ENCODE data around the gene ANKRD18A. TPM values are rescaled to one million over a fixed set of nuclear protein-coding genes. Genes with fewer than 3 reads are reported as not detected.
A peak's percentile ranks its signal among the peaks of the same experiment; 100 is the strongest.

ANKRD18A gene
- under 1 TPM; 0.09 to 0.14 TPM for total RNA-seq
- long read RNA-seq, donor 1, result 0 reads
- long read RNA-seq, donor 2, result 0 reads

DNA sequence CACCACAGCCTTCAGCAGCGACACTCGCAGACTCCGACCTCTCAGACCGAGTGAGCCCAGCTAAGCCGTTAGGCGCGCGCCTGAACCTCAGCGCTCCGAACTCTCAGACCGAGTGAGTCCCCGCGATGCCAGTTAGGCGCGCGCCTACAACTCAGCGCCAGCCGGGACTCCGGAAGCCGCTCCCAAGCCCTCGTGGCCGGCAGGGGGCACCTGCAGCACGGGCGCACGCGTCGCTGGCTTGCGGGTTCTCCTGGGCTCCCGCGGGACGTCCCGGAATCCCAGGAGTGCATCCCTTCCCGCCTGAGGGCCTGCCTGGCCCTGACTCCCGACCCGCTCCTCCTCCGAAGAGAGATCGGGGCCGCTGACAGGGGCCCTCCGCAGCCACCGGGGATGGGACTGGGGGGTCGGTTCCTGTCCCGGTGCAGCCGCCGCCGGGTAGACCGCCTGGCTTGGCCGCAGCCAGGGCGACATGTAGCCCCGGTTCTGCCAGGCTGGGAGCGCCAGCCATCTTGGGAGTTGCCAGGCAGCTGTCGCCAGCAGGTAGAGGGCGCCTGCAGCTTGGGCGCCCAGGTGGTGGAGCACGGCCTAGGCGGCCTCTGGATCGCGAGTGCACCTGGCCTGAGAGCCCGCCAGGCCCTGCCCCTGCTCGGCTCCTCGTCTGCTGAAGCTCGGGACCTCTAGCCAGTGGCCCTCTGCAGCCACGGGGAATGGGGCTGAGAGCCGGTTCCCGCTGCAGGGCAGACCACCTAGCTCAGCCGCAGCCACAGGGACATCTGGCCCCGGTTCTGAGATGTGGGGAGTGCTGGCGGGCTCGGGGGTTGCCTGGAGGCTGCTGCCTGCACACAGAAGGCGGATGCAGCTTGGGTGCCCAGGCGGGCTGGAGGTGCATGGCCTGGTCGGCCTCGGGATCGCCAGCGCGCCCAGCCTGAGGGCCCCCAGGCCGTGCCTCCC, at the start of gene ANKRD18A:
ANKRD18A (minus strand) TSS at position 114 of the 951 bp plus-strand sequence. CDS start 311 bp downstream, outside the sequence.
- intact Hi-C loops (cut with DNase I), result no loop called here
- DNase-seq (ENCODE audit: low spot score), result peak; percentile 85

- DNase-seq (ENCODE audit: low spot score), result no peak
- intact Hi-C loops (cut with DNase I), result no loop called here
Measured at GRCh38 chr9:38668791-38669466, 48.5 kb upstream of the ANKRD18A start.

DNA sequence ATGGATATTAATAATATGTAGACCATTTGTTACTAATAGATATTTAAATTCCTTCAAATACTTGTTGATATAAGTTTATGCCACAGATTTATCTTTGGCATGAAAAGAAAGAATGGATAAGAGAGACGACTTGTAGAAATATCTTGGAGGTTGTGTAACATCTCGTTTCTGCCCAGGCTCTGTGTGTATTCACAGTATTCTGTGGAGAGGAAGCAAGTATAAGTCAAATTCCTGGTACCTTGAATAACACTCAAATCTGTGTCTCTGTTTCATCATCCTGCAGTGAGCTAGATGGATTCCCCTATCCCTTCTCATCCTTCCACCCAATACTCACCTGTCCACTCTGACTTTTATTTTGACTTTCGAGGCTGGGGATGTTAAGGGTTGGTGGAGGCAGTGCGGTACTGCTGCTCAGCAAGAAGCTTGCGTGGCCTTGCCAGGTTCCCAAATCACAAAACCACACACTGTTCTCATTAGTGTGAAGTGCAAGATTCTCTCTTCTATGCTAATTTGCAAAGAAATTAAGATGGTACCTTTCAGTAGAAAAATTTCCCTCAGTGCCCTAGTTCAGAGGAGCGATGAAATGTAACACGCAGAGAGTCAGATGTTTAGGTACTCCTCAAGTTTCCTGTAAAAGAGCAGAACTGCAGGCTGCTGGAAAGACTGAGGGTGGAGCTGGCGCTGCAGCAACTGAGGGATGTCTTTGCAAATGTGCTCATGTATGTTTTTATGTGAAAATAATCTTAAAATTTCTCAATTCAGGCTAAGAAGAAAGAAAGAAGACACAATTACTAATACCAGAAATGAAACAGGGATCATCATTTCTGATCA, 42.6 kb upstream of the ANKRD18A start:
- DNase-seq (ENCODE audit: low spot score), result no peak
- intact Hi-C loops (cut with DNase I), result no loop called here

GRCh38 chr9:38659538-38659937, 39.1 kb upstream of the ANKRD18A start:
- intact Hi-C loops (cut with DNase I), result no loop called here

DNA sequence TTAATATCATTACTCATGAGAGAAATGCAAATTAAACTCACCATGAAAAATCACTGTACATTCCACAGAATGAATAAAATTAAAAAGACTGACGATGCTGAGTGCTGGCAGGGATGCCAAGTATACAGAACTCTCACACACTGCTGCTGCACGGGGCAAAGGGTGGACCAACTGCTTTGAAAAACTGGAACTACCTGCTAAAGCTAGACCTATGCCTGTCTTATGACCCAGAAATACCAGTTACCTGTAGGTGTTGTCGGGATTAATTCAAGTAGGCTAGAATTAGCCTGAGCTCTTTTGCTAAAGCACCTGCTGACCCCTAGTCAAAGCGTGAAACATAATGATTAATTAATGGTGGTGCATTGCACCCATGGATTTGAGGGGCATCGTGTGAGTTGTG, 36.5 kb upstream of the ANKRD18A start:
- no peak for DNase-seq (ENCODE audit: low spot score)
- intact Hi-C loops (cut with DNase I), result no loop called here

More at GRCh38 chr9:38659538-38659937, 39.1 kb upstream of the ANKRD18A start:
- DNase-seq (ENCODE audit: low spot score), result no peak

DNA sequence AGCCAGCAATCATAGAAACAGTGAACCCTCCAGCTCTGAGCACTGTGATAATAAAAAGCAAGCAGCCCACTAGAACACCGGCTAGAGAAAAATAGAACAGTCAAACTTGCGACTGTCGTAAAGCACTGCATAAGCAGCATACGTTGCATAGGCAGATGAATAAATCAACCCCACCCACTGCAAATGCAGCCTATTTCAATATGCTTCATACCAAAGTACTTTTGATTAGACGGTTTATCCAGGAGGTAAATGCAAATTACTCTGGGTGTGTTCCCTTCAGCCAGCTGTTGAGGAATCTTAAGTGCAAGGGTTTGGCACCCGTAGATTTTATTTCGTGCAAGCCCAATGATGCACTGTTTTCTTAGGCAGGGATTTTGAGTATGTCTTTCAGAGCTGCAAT, 32.1 kb upstream of the ANKRD18A start:
- intact Hi-C loops (cut with DNase I), result no loop called here
- no peak for DNase-seq (ENCODE audit: low spot score)

GRCh38 chr9:38652044-38652443, 31.6 kb upstream of the ANKRD18A start:
- intact Hi-C loops (cut with DNase I), result no loop called here
- DNase-seq (ENCODE audit: low spot score), result no peak

GRCh38 chr9:38651400-38652042, 31.1 kb upstream of the ANKRD18A start:
- intact Hi-C loops (cut with DNase I), result no loop called here
- no peak for DNase-seq (ENCODE audit: low spot score)

DNA sequence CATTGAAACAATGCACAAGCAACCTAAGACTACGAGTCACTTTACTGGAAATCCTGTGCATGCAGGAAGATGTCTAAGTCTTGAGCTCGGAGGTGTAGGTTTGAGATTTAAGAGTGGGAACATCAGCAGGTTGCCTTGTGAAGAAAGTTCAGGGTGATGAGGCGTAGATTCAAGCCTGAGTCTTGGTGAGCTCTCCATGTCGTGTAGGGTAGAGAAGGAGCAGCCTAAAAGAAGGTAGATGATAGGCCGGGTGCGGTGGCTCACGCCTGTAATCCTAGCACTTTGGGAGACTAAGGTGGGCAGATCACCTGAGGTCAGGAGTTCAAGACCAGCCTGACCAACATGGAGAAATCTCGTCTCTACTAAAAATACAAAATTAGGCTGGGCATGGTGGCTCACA, 30.2 kb upstream of the ANKRD18A start:
- intact Hi-C loops (cut with DNase I), result no loop called here
- no peak for DNase-seq (ENCODE audit: low spot score)

DNA sequence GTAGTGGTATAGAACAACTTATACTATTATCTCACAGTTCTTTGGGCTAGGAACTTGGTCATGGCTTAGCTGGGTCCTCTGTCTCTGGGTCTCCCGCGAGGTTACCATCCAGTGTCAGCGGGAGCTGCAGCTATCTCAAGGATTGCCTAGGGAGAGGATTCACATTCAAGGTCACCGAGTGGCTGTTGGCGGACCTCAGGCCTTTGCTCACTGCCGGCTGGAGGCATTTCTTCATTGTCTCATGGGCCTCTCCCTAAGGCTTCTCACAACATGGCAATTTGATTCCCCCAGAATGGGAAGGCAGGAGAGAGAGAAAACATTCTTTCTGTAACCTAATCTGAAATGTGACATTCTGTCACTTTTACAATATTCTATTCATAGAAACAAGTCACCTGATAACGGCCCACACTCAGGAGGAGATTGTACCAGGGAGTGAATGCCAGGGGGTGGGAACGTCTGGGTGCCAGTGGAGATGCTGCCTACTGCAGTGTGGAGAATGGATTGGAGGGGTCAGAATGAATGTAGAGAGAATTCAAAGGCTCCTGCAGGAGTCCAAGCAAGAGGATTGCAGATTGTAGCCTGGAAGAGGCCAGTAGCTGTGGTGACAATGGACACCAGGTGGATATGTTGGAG, 29.5 kb upstream of the ANKRD18A start:
- no peak for DNase-seq (ENCODE audit: low spot score)
- intact Hi-C loops (cut with DNase I), result loop anchor here in 1 of 2 donors (10.0 kb wide), 1 partner anchor 55 kb away; no protein-coding TSS in a partner anchor

GRCh38 chr9:38644601-38645000, 24.2 kb upstream of the ANKRD18A start:
- intact Hi-C loops (cut with DNase I), result loop anchor here in 1 of 2 donors (10.0 kb wide), 1 partner anchor 60 kb away; no protein-coding TSS in a partner anchor
- DNase-seq (ENCODE audit: low spot score), result no peak

DNA sequence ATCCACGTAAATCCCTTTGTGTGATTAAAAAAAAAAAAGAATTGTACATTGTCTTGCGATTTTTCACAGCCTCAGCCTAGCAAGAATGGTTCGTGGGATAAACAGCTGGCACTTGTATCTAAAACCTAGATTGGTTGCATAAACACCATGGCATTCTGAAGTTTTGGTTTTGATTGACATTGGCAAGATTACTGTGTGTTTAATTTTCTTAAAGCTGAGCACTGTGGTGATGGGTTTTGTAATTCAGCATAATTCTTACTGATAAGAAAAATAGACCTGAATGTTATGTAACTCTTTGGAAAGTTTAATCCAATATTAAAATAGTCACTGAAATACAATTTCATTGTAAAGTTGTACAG, 23.4 kb upstream of the ANKRD18A start:
- intact Hi-C loops (cut with DNase I), result loop anchor here in 1 of 2 donors (10.0 kb wide), 1 partner anchor 61 kb away; no protein-coding TSS in a partner anchor
- no peak for DNase-seq (ENCODE audit: low spot score)

- intact Hi-C loops (cut with DNase I), result loop anchor here in 1 of 2 donors (10.0 kb wide), 1 partner anchor 62 kb away; no protein-coding TSS in a partner anchor
- no peak for DNase-seq (ENCODE audit: low spot score)
Measured at GRCh38 chr9:38642951-38643814, 22.8 kb upstream of the ANKRD18A start.

GRCh38 chr9:38641985-38642864, 21.8 kb upstream of the ANKRD18A start:
- intact Hi-C loops (cut with DNase I), result loop anchor here in 1 of 2 donors (10.0 kb wide), 1 partner anchor 63 kb away; no protein-coding TSS in a partner anchor
- DNase-seq (ENCODE audit: low spot score), result no peak

DNA sequence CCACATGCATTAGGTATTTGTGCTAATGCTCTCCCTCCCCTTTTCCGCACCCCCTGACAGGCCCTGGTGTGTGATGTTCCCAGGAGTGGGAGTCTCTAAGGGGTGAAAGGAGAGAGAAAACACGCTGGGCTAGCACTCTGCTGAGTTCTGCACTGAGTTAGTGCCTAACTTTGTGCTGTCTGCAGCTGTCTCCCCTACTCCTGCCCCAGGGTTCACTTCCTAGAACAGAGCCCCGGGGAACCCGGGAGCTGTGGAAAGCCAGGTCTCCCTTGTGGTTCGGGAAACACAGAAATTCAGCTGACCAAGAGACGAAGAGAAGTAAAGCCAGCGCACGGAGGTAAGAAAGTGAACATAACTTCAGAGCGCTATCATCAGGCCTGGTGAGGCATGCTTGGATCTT, 20.7 kb upstream of the ANKRD18A start:
- no peak for DNase-seq (ENCODE audit: low spot score)
- intact Hi-C loops (cut with DNase I), result loop anchor here in 1 of 2 donors (10.0 kb wide), 1 partner anchor 64 kb away; no protein-coding TSS in a partner anchor

DNA sequence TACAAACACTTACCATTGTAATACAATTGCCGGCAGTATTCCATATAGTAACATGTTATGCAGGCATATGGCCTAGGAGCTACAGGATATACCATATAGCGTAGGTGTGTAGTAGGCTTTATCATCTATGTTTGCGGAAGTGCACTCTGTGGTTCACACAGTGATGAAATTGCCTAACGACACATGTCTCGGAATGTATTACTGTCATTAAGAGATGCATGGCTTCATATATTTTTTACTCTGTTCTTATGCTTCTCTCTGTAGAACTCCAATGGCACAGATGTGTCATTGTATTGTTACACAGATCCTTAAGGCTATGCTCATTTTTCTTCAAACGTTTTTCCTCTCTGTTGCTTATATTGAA, 19.2 kb upstream of the ANKRD18A start:
- DNase-seq (ENCODE audit: low spot score), result no peak
- intact Hi-C loops (cut with DNase I), result no loop called here

All from posterior vena cava (tissue), 2 donors.